NCI-H748 (cell line): Measurements from ENCODE around the gene KIAA0232.
"Not testable (repeated sequence)": the region's sequence is repeated elsewhere in the genome, so short reads cannot be mapped to it uniquely, and the experiment has no call there.

Experiments
- DNase-seq: peaks from one replicate; lab custom pipeline; 2025; ENCODE audit not compliant: unreplicated experiment; lab: John Stamatoyannopoulos, UW

The KIAA0232 gene

GRCh38 chr4:6775746-6776145, 6.8 kb upstream of the KIAA0232 start:
- no peak for DNase-seq

GRCh38 chr4:6776920-6777635, 5.4 kb upstream of the KIAA0232 start:
- no peak for DNase-seq

GRCh38 chr4:6777636-6778281, 4.8 kb upstream of the KIAA0232 start:
- no peak for DNase-seq

- DNase-seq = no peak
These were observed 4.1 kb upstream of the KIAA0232 start for GRCh38 chr4:6778435-6778834.

- DNase-seq = peak; percentile 19
These were observed 2.6 kb upstream of the KIAA0232 start for GRCh38 chr4:6779667-6780565.

- no peak for DNase-seq
These were observed 1.4 kb upstream of the KIAA0232 start for GRCh38 chr4:6781113-6781512.

- no peak for DNase-seq
These were observed 966 bp upstream of the KIAA0232 start for GRCh38 chr4:6781561-6781960.

GRCh38 chr4:6782846-6783110, 251 bp downstream of the KIAA0232 start:
- no peak for DNase-seq

- peak; percentile 86 for DNase-seq
These were observed 819 bp downstream of the KIAA0232 start for GRCh38 chr4:6783111-6783981.

GRCh38 chr4:6785572-6785925, 3.0 kb downstream of the KIAA0232 start:
- no peak for DNase-seq

GRCh38 chr4:6788123-6788522, 5.6 kb downstream of the KIAA0232 start:
- no peak for DNase-seq

GRCh38 chr4:6791245-6791644, 8.7 kb downstream of the KIAA0232 start:
- DNase-seq = not testable (repeated sequence)

- not testable (repeated sequence) for DNase-seq
These were observed 9.3 kb downstream of the KIAA0232 start for GRCh38 chr4:6791796-6792195.

GRCh38 chr4:6794189-6794588, 11.7 kb downstream of the KIAA0232 start:
- no peak for DNase-seq

- DNase-seq = no peak
These were observed 13.3 kb downstream of the KIAA0232 start for GRCh38 chr4:6795821-6796220.

GRCh38 chr4:6797368-6797767, 14.8 kb downstream of the KIAA0232 start:
- DNase-seq = not testable (repeated sequence)

- DNase-seq = no peak
These were observed 16.6 kb downstream of the KIAA0232 start for GRCh38 chr4:6799091-6799490.

- no peak for DNase-seq
These were observed 19.5 kb downstream of the KIAA0232 start for GRCh38 chr4:6802025-6802424.

- DNase-seq = no peak
These were observed 20.1 kb downstream of the KIAA0232 start for GRCh38 chr4:6802626-6803025.

GRCh38 chr4:6803246-6803645, 20.7 kb downstream of the KIAA0232 start:
- no peak for DNase-seq

GRCh38 chr4:6804082-6804752, 21.7 kb downstream of the KIAA0232 start:
- no peak for DNase-seq
